Esophagus (tissue), 2 donors: ENCODE results near the gene VAV1. TPM values are rescaled to one million over a fixed set of nuclear protein-coding genes. Genes with fewer than 3 reads are reported as not detected.

ENCODE experiments used
- H3K27ac ChIP-seq, 2 donors: one replicate each; pipeline ENCODE4 v1.5.1; 2013; ENCODE audit warnings: low read depth in 2 of 2, mild to moderate bottlenecking in 2 of 2, inconsistent platforms in 1 of 2, low read length in 1 of 2, moderate library complexity in 1 of 2
- H3K27me3 ChIP-seq, 2 donors: one replicate each; pipeline ENCODE4 v1.6.1; 2013; ENCODE audit warnings: low read length in 2 of 2, control low read depth in 1 of 2, mild to moderate bottlenecking in 1 of 2; ENCODE audit not compliant: insufficient read depth in 2 of 2, control insufficient read depth in 1 of 2
- H3K36me3 ChIP-seq, 2 donors: one replicate each; pipeline ENCODE4 v1.6.1; 2013; ENCODE audit warnings: low read length in 1 of 2; ENCODE audit not compliant: control insufficient read depth in 2 of 2, insufficient read depth in 2 of 2
- H3K4me1 ChIP-seq, 2 donors: one replicate each; pipeline ENCODE4 v1.6.1; 2013; ENCODE audit warnings: low read length in 1 of 2; ENCODE audit not compliant: control insufficient read depth in 2 of 2, insufficient read depth in 2 of 2
- H3K4me3 ChIP-seq, 2 donors: one replicate each; pipeline ENCODE4 v1.5.1; 2013; ENCODE audit warnings: low read length in 2 of 2, mild to moderate bottlenecking in 2 of 2, low read depth in 1 of 2, moderate library complexity in 1 of 2
- H3K9me3 ChIP-seq, 2 donors: one replicate each; pipeline ENCODE4 v1.6.1; 2013; ENCODE audit warnings: mild to moderate bottlenecking in 2 of 2, low read depth in 1 of 2, low read length in 1 of 2, moderate library complexity in 1 of 2; ENCODE audit not compliant: control insufficient read depth in 2 of 2, insufficient read depth in 1 of 2
- WGBS, 2 donors: extraction: QIAGEN DNeasy Blood & Tissue Kit; methylation state at CpG; one replicate each; pipeline ENCODE4 v1.1.7; 2013; 5-methylcytosine and 5-hydroxymethylcytosine counted together
- polyA plus RNA-seq, 2 donors: library from polyadenylated mRNA; stranded (reverse); fragments of 200-250 nt; gene quantifications; one replicate each; pipeline ENCODE4 v1.2.3, GENCODE V29; 2013
- donor health status: healthy with polysubstance abuse.
- donor health status: Bipolar disorder and iron deficiency.

VAV1 gene
- polyA plus RNA-seq, 2 donors: 1.3 to 8.4 TPM

DNA sequence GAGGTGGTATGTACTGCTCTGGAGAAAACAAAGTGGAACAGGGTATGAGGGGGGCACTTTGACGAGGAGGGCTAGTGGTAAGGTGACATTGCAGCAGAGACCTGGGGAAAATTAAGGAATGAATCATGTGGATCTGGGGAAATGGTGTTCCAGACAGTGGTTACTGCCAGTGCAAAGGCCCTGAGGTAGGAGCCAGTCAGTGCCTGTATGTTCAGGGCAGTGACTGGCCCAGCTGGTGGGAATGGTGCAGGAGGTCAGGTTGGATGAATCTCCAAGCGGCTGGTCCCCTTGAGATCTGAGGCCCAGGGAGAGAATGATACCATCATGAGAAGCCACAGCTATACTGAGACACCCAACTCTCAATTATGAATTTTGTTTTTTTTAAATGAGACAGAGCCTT lies 4.9 kb downstream of the VAV1 start:
- 91 to 94% methylated on average over 2 of the region's 2 CpGs for WGBS, 2 donors
- Histone ChIP-seq H3K4me3 (no peak overlapping the region), H3K27me3 (no peaks in the 10 kb centered on the region), H3K36me3 (no peaks in the 10 kb centered on the region), H3K4me1 (no peaks in the 10 kb centered on the region), H3K27ac (no peak overlapping the region), H3K9me3 (no peaks in the 10 kb centered on the region)

DNA sequence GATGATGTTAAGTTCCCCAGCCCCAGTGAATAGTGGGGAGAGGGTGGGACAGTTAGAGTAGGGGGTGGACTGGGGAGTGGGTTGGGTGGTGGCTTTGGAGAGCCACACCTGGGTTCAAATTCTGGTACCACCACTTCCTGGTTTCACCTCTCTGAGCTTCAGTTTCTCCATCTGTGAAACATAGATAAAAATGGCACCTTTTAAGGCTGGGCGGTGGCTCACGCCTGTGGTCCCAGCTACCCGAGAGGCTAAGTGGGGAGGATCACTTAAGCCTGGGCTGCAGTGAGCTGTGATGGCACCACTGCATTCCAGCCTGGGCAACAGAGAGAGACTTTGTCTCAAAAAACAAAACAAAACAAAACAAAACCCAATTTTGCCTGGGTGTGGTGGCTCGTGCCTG lies 5.9 kb downstream of the VAV1 start:
- Histone ChIP-seq H3K36me3 (no peaks in the 10 kb centered on the region), H3K27me3 (no peaks in the 10 kb centered on the region), H3K4me3 (no peak overlapping the region), H3K27ac (peak overlapping the region in 1 of 2 donors; percentile 21), H3K4me1 (no peaks in the 10 kb centered on the region), H3K9me3 (no peaks in the 10 kb centered on the region)
- 73 to 75% methylated on average over 4 of the region's 4 CpGs for WGBS, 2 donors

DNA sequence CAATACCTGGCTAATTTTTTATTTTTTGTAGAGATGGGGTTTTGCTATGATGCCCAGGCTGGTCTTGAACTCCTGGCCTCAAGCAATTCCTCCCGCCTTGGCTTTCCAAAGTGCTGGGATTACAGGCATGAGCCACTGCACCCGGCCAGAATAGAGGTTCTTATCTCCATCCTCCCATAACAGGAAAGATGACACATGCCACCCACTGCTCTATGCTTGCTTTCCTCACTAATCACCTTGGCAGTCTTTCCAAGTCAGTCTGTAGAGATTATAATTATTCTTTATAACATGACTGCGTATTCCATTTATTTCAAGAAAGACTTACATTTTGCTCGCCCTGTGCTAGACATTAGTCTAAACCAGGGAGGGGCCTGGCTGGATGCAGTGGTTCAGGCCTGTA lies 6.7 kb downstream of the VAV1 start:
- H3K4me3 ChIP-seq: no peak overlapping the region
- H3K4me1 ChIP-seq: no peaks in the 10 kb centered on the region
- H3K27me3 ChIP-seq: no peaks in the 10 kb centered on the region
- H3K9me3 ChIP-seq: no peaks in the 10 kb centered on the region
- no peak overlapping the region for H3K27ac ChIP-seq
- WGBS, 2 donors: 68 to 69% methylated on average over 4 of the region's 4 CpGs
- H3K36me3 ChIP-seq: no peaks in the 10 kb centered on the region

GRCh38 chr19:6787393-6787792 lies 14.9 kb downstream of the VAV1 start:
- Histone ChIP-seq H3K36me3 (no peaks in the 10 kb centered on the region), H3K27ac (no peak overlapping the region), H3K4me1 (no peaks in the 10 kb centered on the region), H3K27me3 (no peaks in the 10 kb centered on the region), H3K9me3 (peaks cover 0 to 3% of the 10 kb centered on the region in 2 donors), H3K4me3 (no peak overlapping the region)
- 92% methylated on average over 4 of the region's 4 CpGs for WGBS, 2 donors

DNA sequence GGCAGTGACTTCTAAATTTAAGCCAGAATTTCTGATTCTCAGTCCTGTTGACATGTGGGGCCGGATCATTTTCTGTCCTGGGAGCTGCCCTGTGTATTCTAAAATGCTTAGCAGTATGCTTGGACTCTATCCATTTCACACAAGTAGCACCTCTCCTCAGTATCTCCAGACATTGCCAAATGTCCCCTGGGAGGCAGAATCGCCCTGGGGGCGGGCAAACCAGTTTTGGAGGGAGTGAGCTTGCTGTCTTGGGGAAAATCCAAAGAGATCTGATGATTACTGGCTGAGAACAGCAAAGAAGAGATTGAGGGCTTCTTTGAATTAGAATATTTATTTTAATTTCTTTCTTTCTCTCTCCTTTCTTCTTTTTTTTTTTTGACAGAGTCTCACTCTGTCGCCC lies 16.4 kb downstream of the VAV1 start:
- Histone ChIP-seq H3K27ac (no peak overlapping the region), H3K4me1 (no peaks in the 10 kb centered on the region), H3K4me3 (no peak overlapping the region), H3K9me3 (peaks cover 0 to 3% of the 10 kb centered on the region in 2 donors), H3K36me3 (no peaks in the 10 kb centered on the region), H3K27me3 (no peaks in the 10 kb centered on the region)
- WGBS, 2 donors: 53 to 69% methylated on average over 4 of the region's 4 CpGs

DNA sequence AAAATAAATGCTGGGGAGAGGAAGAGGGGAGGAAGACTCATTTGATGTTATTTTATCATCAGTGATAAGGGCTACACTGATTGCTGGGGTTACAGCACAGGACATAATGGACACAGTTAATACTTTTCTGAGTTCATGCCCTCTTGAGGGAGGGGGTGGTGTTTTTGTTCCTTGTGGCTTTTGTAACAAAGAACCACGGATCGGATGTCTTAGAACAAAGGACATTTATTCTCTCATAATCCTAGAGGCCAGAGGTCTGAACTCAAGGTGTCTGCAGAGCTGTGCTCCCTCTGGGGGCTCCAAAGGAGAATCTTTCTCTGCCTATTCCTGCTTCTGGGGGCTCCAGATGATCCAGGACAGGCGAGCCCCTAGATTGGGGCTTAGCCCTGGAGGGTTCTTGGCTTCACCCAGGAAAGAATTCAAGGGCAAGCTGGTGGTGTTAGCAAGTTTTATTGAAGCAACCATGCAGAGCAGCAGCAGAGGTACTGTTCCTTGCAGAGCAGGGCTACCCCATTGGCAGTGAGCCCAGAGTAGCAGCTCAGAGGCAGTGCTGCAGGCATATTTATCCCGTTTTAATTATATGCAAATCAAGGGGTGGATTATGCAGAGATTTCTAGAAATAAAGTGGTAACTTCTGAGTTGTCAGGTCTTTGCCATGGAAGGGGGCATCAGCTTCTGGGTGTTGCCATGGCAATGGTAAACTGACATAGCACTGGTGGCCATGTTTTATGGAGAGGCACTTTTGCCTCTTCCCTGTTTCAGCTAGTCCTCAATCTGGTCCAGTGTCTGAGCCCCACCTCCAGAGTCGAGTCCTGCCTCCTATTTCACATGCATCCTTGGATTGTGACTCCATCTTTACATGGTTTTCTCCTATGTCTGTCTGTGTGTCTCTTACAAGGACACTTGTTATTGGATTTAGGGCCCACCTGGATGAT lies 18.0 kb downstream of the VAV1 start:
- H3K4me1 ChIP-seq: no peaks in the 10 kb centered on the region
- WGBS, 2 donors: 53 to 60% methylated on average over 5 of the region's 5 CpGs
- no peaks in the 10 kb centered on the region for H3K36me3 ChIP-seq
- H3K27ac ChIP-seq: no peak overlapping the region
- H3K4me3 ChIP-seq: no peak overlapping the region
- H3K27me3 ChIP-seq: no peaks in the 10 kb centered on the region
- H3K9me3 ChIP-seq: peaks cover 3 to 7% of the 10 kb centered on the region in 2 donors

GRCh38 chr19:6791237-6791636 lies 18.7 kb downstream of the VAV1 start:
- Histone ChIP-seq H3K27me3 (no peaks in the 10 kb centered on the region), H3K36me3 (no peaks in the 10 kb centered on the region), H3K9me3 (peaks cover 3 to 7% of the 10 kb centered on the region in 2 donors), H3K4me1 (no peaks in the 10 kb centered on the region), H3K4me3 (no peak overlapping the region), H3K27ac (no peak overlapping the region)
- WGBS, 2 donors: 65 to 68% methylated on average over 6 of the region's 6 CpGs

DNA sequence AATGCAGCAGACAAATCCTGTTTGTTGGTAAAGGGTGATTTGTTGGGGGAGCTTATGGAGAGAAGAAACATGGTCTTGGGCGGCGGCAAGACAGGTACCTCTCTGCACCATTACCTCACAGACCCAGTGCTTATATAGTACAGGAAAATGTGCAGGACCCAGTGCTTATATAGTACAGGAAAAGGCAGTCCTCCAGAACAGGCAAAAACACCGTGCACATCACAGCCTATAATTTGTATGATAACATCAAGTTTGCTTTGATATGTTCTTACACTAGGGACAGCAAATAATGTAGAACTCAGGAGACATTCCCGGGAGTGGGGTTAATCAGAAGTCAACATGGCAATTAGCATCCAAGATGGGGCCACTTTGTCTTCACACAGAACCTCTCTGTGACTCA lies 20.9 kb downstream of the VAV1 start:
- no peaks in the 10 kb centered on the region for H3K27me3 ChIP-seq
- H3K4me1 ChIP-seq: no peaks in the 10 kb centered on the region
- no peak overlapping the region for H3K4me3 ChIP-seq
- no peaks in the 10 kb centered on the region for H3K36me3 ChIP-seq
- H3K9me3 ChIP-seq: peaks cover 3 to 7% of the 10 kb centered on the region in 2 donors
- whole genome bisulfite sequencing, 2 donors: 71 to 77% methylated on average over 4 of the region's 4 CpGs
- H3K27ac ChIP-seq: no peak overlapping the region

GRCh38 chr19:6793973-6794372 lies 21.5 kb downstream of the VAV1 start:
- WGBS, 2 donors: 77 to 91% methylated on average over 5 of the region's 5 CpGs
- Histone ChIP-seq H3K27me3 (no peaks in the 10 kb centered on the region), H3K4me1 (no peaks in the 10 kb centered on the region), H3K9me3 (peaks cover 3 to 7% of the 10 kb centered on the region in 2 donors), H3K27ac (no peak overlapping the region), H3K4me3 (no peak overlapping the region), H3K36me3 (no peaks in the 10 kb centered on the region)
